ENCODE measurements around the gene PDE8B. TPM values are rescaled to one million over a fixed set of nuclear protein-coding genes. Genes with fewer than 3 reads are reported as not detected.

Gene PDE8B
- total and polyA plus RNA-seq, 2 experiments from 2014 or later: 0.45 to 0.91 TPM

DNA sequence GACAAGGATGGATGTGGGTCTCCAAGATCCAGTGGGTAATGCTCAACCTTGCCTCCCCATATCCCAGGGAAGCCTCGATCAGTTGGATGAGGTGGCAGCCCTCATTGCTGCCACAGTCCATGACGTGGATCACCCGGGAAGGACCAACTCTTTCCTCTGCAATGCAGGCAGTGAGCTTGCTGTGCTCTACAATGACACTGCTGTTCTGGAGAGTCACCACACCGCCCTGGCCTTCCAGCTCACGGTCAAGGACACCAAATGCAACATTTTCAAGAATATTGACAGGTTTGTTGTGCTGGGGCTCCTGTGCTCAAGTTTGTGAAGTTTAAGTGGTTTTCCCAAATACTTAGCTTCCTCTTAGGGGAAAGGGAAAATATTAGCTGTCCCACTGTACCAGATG lies 207.7 kb downstream of the PDE8B start (continued):
- TF ChIP-seq ZNF462 (CRISPR knock-in tag; IDR thresholded peaks at IDR 0.05) (no peak), ZNF331 (CRISPR knock-in tag; IDR thresholded peaks at IDR 0.05; ENCODE audit: low read depth) (no peak), JUNB (IDR thresholded peaks at IDR 0.05; ENCODE audit: unreplicated experiment) (no peak), ETS1 (IDR thresholded peaks at IDR 0.05) (no peak), ZNF114 (CRISPR knock-in tag; IDR thresholded peaks at IDR 0.05) (no peak), EZH2 (IDR thresholded peaks at IDR 0.05; ENCODE audit: low read depth, unreplicated experiment) (no peak)

- TF ChIP-seq EZH2phosphoT487 (IDR thresholded peaks at IDR 0.05; ENCODE audit: unreplicated experiment) (no peak), ETS1 (IDR thresholded peaks at IDR 0.05) (no peak)
- Histone ChIP-seq H3K36me3 (ENCODE audit: insufficient read depth) (no peaks in the 10 kb centered on the region), H3K27me3 (ENCODE audit: insufficient read depth) (no peaks in the 10 kb centered on the region), H3K4me2 (no peak overlapping the region), H3K27ac (ENCODE audit: low read depth) (no peak overlapping the region), H3K79me2 (replicated peaks; ENCODE audit: insufficient read depth) (no peaks in the 10 kb centered on the region), H2AFZ (no peak overlapping the region), H3K9me2 (ENCODE audit: insufficient read depth) (no peaks in the 10 kb centered on the region), H3K4me3 (no peak overlapping the region), H3F3A (replicated peaks; ENCODE audit: low read depth) (no peaks in the 10 kb centered on the region), H3K4me1 (ENCODE audit: insufficient read depth) (no peaks in the 10 kb centered on the region), H4K20me1 (replicated peaks; ENCODE audit: insufficient read depth) (no peaks in the 10 kb centered on the region)
- DNase-seq (ENCODE audit: low spot score) (no peak), ATAC-seq (peak; percentile 44; the same call in 2 of the 3 replicates)
- peaks cover 4% of the 10 kb centered on the region for H3K27me3 Mint-ChIP-seq (ENCODE audit: insufficient read depth, low read depth, poor library complexity)
- no peaks in the 10 kb centered on the region for H3K9me3 Mint-ChIP-seq
- no peaks in the 10 kb centered on the region for H3K36me3 Mint-ChIP-seq (ENCODE audit: low read depth)
- no peak overlapping the region for H3K27ac Mint-ChIP-seq
- H3K4me3 Mint-ChIP-seq: no peak overlapping the region
- peaks cover 4% of the 10 kb centered on the region; the same call in 2 of the 3 replicates for H3K4me1 Mint-ChIP-seq
Observed at GRCh38 chr5:77418601-77419581, 208.4 kb downstream of the PDE8B start.

Data from GM23338 (cell line).